Type B pancreatic cell (in vitro differentiated cells): ENCODE data around the gene CLEC11A. TPM values are rescaled to one million over a fixed set of nuclear protein-coding genes. Genes with fewer than 3 reads are reported as not detected.

Source experiments
- DNase-seq: peaks from one replicate; pipeline ENCODE4 v3.0.0; 2021; ENCODE audit warnings: mixed read lengths; ENCODE audit not compliant: unreplicated experiment; ENCODE audit errors: extremely low spot score
- H3K27ac Mint-ChIP-seq: 2 replicates; pipeline ENCODE4 v1.8.0; 2021; ENCODE audit warnings: mild to moderate bottlenecking, mixed read lengths
- H3K27me3 Mint-ChIP-seq: 2 replicates; pipeline ENCODE4 v1.8.0; 2021; ENCODE audit warnings: mixed read lengths
- H3K36me3 Mint-ChIP-seq: 2 replicates; pipeline ENCODE4 v1.8.0; 2021; ENCODE audit warnings: mixed read lengths
- H3K4me1 Mint-ChIP-seq: one replicate; pipeline ENCODE4 v1.8.0; 2021; ENCODE audit warnings: mixed read lengths; ENCODE audit not compliant: unreplicated experiment
- H3K4me3 Mint-ChIP-seq: 2 replicates; pipeline ENCODE4 v1.8.0; 2021; ENCODE audit warnings: mild to moderate bottlenecking, mixed read lengths
- H3K9me3 Mint-ChIP-seq: 2 replicates; pipeline ENCODE4 v1.8.0; 2021; ENCODE audit warnings: mixed read lengths
- total RNA-seq: library from RNA; stranded (reverse); gene quantifications from 2 replicates; pipeline ENCODE4 v1.2.1, GENCODE V29; 2021; ENCODE audit warnings: low replicate concordance
- TF ChIP-seq, protein P1 (sequence below): fragments of 200-600 bp; sonication (generic); conservative IDR thresholded peaks from 2 replicates; pipeline ENCODE4 v1.5.0; 2021; ENCODE audit warnings: antibody characterized with exemption, mild to moderate bottlenecking

The CLEC11A gene
- total RNA-seq, 1 donor from 2014 or later = 5.9 TPM

GRCh38 chr19:50719566-50719965, 3.6 kb upstream of the CLEC11A start, which contains the start of gene SHANK1:
Gene SHANK1, minus strand, starts transcription at chr19:50719802. Its CDS starts 2,883 bp downstream, at chr19:50716919.
- peak within 1 kb of the TSS; percentile 25 for H3K27ac Mint-ChIP-seq

DNA sequence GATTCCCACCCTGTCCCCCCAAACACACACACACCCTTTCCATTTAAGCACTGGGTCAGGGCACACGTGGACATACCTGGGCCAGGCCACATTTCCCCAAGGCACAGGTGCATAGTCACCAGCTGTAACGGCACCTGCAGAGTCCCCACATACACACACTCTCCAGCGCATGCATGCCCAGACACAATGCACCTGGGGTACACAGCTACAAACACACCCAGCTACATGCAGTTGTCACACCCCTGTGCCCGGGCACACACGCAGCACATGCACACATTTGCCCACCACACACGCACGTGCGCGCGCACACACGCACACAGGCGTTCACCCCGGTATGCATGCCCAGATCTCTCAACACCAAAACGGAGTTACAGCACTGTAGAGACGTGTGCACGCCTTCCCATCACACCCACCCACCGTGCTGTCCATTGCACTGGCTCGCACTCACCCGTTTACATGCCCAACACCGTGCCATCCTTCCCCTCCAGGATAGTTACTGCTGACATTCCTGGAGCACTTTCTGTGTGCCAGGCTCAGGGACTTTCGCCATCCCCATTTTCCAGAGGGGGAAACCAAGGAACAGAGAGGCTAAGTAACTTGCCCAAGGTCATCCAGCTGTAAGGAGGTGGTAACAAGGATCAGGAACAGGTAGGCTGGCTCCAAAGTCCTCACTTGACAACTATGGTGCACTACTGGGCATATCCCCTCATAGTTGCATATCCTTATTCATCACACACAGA, 2.8 kb upstream of the CLEC11A start:
- H3K27me3 Mint-ChIP-seq = peaks cover 61% of the 10 kb centered on the region
- no peak for DNase-seq
- peak overlapping the region; percentile 75 for H3K4me3 Mint-ChIP-seq
- TF ChIP-seq, protein P1, sequence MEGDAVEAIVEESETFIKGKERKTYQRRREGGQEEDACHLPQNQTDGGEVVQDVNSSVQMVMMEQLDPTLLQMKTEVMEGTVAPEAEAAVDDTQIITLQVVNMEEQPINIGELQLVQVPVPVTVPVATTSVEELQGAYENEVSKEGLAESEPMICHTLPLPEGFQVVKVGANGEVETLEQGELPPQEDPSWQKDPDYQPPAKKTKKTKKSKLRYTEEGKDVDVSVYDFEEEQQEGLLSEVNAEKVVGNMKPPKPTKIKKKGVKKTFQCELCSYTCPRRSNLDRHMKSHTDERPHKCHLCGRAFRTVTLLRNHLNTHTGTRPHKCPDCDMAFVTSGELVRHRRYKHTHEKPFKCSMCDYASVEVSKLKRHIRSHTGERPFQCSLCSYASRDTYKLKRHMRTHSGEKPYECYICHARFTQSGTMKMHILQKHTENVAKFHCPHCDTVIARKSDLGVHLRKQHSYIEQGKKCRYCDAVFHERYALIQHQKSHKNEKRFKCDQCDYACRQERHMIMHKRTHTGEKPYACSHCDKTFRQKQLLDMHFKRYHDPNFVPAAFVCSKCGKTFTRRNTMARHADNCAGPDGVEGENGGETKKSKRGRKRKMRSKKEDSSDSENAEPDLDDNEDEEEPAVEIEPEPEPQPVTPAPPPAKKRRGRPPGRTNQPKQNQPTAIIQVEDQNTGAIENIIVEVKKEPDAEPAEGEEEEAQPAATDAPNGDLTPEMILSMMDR = no peak
- H3K4me1 Mint-ChIP-seq = peaks cover 28% of the 10 kb centered on the region
- H3K36me3 Mint-ChIP-seq = no peaks in the 10 kb centered on the region
- peak overlapping the region; percentile 25 for H3K27ac Mint-ChIP-seq
- H3K9me3 Mint-ChIP-seq = no peaks in the 10 kb centered on the region

More at GRCh38 chr19:50719566-50719965, 3.6 kb upstream of the CLEC11A start, which contains the start of gene SHANK1:
- H3K4me3 Mint-ChIP-seq = peak within 1 kb of the TSS; percentile 75
- H3K27me3 Mint-ChIP-seq = peaks cover 69% of the 10 kb centered on the region
- H3K36me3 Mint-ChIP-seq = no peaks in the 10 kb centered on the region
- no peak for DNase-seq
- TF ChIP-seq, protein P1 = no peak
- H3K4me1 Mint-ChIP-seq = peaks cover 28% of the 10 kb centered on the region
- no peaks in the 10 kb centered on the region for H3K9me3 Mint-ChIP-seq

DNA sequence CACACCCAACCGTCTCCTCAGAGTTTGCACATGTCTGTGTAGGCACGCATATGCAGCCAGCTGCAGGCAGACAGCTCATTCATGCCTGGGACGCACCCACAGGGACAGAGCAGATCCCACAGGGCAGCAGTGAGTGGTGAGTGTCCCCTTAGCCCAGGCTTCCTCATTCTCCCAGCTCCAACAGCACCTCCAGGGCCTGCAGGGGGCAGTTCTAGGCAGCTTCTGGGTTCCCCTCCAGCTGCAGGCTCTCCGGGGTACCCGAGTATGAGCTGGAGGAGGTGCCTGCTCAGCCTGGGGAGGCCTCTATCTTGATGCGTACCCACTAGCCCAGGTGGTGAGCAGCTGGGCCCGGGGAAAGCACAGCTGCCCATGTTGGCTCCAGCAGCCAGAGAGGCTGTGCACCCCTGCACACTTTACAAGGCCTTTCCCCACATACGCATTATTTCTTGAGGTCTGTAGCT, 2.2 kb upstream of the CLEC11A start:
- H3K27me3 Mint-ChIP-seq = peaks cover 55% of the 10 kb centered on the region
- no peaks in the 10 kb centered on the region for H3K36me3 Mint-ChIP-seq
- TF ChIP-seq, protein P1 = no peak
- H3K4me1 Mint-ChIP-seq = peaks cover 28% of the 10 kb centered on the region
- peak overlapping the region; percentile 75 for H3K4me3 Mint-ChIP-seq
- no peak for DNase-seq
- peak overlapping the region; percentile 25 for H3K27ac Mint-ChIP-seq
- H3K9me3 Mint-ChIP-seq = no peaks in the 10 kb centered on the region

GRCh38 chr19:50721441-50722137, 1.6 kb upstream of the CLEC11A start:
- Mint-ChIP-seq H3K36me3 (no peaks in the 10 kb centered on the region), H3K9me3 (no peaks in the 10 kb centered on the region), H3K27me3 (peaks cover 49% of the 10 kb centered on the region), H3K4me1 (peaks cover 28% of the 10 kb centered on the region), H3K27ac (no peak overlapping the region), H3K4me3 (peak overlapping the region; percentile 71)
- TF ChIP-seq, protein P1 = no peak
- no peak for DNase-seq

DNA sequence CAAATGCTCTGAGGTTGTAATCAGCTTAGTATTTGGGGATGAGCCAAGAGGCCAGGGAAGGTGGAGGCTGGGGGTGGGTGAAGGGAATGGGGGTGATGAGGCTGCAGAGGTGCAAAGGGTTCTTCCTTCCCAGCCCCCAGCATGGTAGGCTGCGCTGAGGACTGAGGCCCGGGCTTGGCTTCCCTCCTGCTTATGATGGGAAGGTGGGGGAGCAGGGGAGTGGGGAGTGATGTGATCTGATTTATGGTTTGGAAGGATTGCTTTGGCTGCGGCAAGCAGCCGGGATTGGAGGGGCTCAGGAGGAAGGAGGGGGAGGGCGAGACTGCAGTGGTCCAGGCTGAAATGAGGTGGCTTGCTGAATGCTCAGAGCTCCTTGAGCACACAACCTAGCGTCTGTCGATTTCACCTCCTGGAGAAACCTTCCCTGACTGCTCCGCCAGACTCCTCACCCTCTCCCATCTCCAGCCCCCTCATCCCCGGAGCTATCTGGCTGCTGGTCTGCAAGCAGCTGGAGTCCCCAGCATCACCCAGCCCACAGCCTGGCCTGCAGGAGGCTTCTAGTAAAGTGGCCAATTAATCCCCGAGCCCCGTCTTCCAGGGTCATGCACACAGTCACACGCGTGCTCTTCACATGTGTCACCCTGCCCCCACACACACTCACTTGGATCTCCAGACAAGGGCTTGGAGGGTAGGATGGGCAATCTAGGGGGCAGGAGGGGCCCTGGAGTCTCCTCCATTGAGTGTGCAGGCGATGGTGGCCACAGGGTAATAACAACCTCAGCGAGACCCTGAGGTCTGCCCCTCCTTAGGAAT, 757 bp upstream of the CLEC11A start:
- DNase-seq = no peak
- peaks cover 26% of the 10 kb centered on the region for H3K4me1 Mint-ChIP-seq
- no peaks in the 10 kb centered on the region for H3K9me3 Mint-ChIP-seq
- H3K27ac Mint-ChIP-seq = no peak overlapping the region
- H3K27me3 Mint-ChIP-seq = peaks cover 45% of the 10 kb centered on the region
- no peaks in the 10 kb centered on the region for H3K36me3 Mint-ChIP-seq
- TF ChIP-seq, protein P1 = no peak
- H3K4me3 Mint-ChIP-seq = peak overlapping the region; percentile 81
